ENCODE data around the gene PPP1R12A. TPM values are rescaled to one million over a fixed set of nuclear protein-coding genes. Genes with fewer than 3 reads are reported as not detected.
"Not testable (repeated sequence)": the region's sequence is repeated elsewhere in the genome, so short reads cannot be mapped to it uniquely, and the experiment has no call there.

Gene PPP1R12A
- total RNA-seq, 4 donors from 2014 or later: 39.0 to 88.6 (median 47.5) TPM

DNA sequence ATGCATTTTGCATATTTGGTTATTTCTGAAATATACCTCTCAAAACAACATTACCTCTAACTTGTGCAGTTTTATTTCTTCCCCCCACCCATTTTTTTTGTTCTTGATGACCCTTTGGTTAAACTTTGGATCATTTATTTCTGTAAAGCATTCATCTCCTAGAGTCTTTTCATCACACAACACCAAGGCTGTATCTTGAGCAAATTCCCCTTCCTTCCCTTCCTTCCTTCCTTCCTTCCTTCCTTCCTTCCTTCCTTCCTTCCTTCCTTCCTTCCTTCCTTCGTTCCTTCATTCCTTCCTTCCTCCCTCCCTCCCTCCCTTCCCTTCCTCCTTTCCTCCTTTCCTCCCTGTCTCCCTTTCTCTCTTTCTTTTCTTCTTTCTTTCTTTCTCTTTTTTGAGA, 43.8 kb upstream of the PPP1R12A start:
- no peak for DNase-seq (ENCODE audit: low spot score in 2 of 2)
- H3K27me3 ChIP-seq: no peaks in the 10 kb centered on the region
- no peak overlapping the region for H3K4me3 ChIP-seq
- H3K27ac ChIP-seq: no peak overlapping the region
- 75% methylated on average over 1 of the region's 1 CpG for WGBS
- TF ChIP-seq, protein P1, sequence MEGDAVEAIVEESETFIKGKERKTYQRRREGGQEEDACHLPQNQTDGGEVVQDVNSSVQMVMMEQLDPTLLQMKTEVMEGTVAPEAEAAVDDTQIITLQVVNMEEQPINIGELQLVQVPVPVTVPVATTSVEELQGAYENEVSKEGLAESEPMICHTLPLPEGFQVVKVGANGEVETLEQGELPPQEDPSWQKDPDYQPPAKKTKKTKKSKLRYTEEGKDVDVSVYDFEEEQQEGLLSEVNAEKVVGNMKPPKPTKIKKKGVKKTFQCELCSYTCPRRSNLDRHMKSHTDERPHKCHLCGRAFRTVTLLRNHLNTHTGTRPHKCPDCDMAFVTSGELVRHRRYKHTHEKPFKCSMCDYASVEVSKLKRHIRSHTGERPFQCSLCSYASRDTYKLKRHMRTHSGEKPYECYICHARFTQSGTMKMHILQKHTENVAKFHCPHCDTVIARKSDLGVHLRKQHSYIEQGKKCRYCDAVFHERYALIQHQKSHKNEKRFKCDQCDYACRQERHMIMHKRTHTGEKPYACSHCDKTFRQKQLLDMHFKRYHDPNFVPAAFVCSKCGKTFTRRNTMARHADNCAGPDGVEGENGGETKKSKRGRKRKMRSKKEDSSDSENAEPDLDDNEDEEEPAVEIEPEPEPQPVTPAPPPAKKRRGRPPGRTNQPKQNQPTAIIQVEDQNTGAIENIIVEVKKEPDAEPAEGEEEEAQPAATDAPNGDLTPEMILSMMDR (IDR thresholded peaks at IDR 0.05): no peak
- TF ChIP-seq POLR2AphosphoS5 (IDR thresholded peaks at IDR 0.05): no peak
- H3K4me1 ChIP-seq: peaks cover 18% of the 10 kb centered on the region
- H3K36me3 ChIP-seq: no peaks in the 10 kb centered on the region
- H3K9me3 ChIP-seq: no peaks in the 10 kb centered on the region

DNA sequence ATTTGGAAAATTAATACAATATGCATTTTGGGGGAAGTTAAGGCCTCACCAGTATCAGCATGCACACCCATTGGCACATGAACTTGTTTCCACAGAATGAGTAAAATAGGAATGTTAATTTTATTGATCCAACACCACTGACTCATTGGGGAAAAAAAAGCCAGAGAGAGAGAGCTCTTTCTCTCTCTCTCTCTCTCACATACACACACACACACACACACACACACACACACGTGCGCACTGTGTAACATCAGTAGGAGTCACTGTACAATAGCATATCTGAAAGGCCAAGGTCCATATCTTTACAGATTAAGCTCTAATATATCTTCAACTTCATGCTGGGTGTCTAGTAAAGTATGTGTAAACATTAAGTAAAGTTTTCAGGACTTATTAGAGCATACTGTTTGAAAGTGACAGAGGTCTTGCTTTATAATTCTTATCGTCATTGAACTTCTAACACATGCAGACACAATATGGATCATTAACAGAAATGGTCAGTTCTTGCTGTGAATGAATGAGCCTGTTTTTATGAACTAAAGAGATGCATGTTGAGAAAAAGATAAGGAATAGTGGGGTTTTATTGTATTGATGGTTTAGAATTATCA, 43.1 kb upstream of the PPP1R12A start:
- H3K27me3 ChIP-seq; H3K9me3 ChIP-seq; H3K4me3 ChIP-seq; DNase-seq (ENCODE audit: low spot score in 2 of 2); H3K36me3 ChIP-seq; H3K27ac ChIP-seq: not testable (repeated sequence)
- 79% methylated on average over 3 of the region's 3 CpGs for WGBS
- peaks cover 11% of the 10 kb centered on the region for H3K4me1 ChIP-seq

DNA sequence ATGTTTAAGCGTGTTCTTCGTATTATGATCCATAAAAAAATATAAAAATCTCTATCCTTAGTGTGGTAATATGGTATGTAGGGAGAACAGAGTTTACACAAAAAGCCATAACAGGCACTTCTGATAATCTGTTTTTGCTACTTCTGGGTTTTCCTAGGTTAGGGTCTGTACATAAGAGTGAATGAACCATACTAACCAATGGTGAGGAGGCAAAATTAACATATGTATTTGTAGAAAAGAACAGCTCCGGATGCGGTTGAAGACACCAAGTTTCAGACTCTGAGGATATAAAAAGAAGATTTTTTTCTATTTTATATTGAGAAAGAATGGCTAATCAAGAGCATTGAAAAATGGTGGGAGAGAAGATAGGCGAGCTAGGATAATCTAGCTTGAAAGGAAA, 40.2 kb upstream of the PPP1R12A start:
- no peaks in the 10 kb centered on the region for H3K27me3 ChIP-seq
- no peak for DNase-seq (ENCODE audit: low spot score in 2 of 2)
- H3K36me3 ChIP-seq: no peaks in the 10 kb centered on the region
- no peak overlapping the region for H3K27ac ChIP-seq
- 91% methylated on average over 5 of the region's 5 CpGs for WGBS
- no peak overlapping the region for H3K4me3 ChIP-seq
- no peaks in the 10 kb centered on the region for H3K9me3 ChIP-seq
- TF ChIP-seq, protein P1 (IDR thresholded peaks at IDR 0.05): no peak
- TF ChIP-seq EP300 (IDR thresholded peaks at IDR 0.05): no peak
- peaks cover 8% of the 10 kb centered on the region for H3K4me1 ChIP-seq

DNA sequence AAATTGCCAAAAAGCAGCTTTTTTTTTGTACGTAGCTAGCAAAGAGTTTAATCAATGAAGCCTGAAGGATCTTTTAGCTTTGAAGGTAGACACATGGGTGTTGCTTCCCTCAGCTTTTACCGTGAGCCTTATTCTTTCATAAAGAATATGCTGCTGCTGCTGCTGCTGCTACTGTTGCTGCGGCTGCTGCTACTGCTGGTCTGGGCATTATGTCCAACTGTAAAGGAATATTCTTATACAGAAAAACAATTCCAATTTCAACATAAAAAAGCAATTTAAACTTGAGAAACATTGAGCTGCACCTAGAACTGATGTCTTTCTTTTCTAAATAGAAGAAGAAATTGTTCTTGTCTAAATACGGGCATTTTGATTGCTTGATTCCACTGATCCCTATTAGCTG, 38.9 kb upstream of the PPP1R12A start:
- Histone ChIP-seq H3K4me3 (no peak overlapping the region), H3K27me3 (no peaks in the 10 kb centered on the region), H3K36me3 (no peaks in the 10 kb centered on the region), H3K27ac (no peak overlapping the region), H3K9me3 (no peaks in the 10 kb centered on the region), H3K4me1 (peaks cover 8% of the 10 kb centered on the region)
- 73% methylated on average over 4 of the region's 4 CpGs for WGBS
- no peak for TF ChIP-seq EP300 (IDR thresholded peaks at IDR 0.05)
- TF ChIP-seq, protein P1 (IDR thresholded peaks at IDR 0.05): no peak
- no peak for TF ChIP-seq POLR2AphosphoS5 (IDR thresholded peaks at IDR 0.05)
- TF ChIP-seq POLR2A (IDR thresholded peaks at IDR 0.05): no peak
- no peak for DNase-seq (ENCODE audit: low spot score in 2 of 2)

DNA sequence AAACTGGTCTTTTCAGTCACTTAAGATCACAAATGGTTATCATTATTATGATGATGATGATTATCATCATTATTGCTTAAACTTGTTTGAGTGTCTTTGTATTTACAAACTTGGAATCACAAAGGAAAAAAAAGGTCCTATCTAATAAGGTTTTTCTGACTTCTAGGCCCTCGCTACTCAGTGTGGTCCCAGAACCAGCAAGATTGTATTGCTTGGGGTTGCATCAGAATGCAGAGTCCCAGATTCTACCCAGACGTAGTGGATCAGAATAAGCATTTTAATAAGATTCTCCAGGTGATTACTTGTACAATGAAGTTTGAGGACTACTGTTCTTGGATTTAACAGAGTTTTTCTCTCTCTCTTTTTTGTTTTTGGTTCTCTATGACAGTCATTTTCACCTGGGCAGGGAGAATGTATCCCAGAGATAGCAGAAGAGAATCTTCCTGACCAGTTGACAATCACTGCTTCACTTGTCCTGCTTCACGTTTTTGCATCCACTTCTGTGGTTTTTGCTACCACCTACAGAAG, 29.3 kb upstream of the PPP1R12A start:
- 79% methylated on average over 3 of the region's 3 CpGs for WGBS
- Histone ChIP-seq H3K27me3 (no peaks in the 10 kb centered on the region), H3K9me3 (no peaks in the 10 kb centered on the region), H3K4me1 (no peaks in the 10 kb centered on the region), H3K4me3 (no peak overlapping the region), H3K36me3 (no peaks in the 10 kb centered on the region), H3K27ac (no peak overlapping the region)
- TF ChIP-seq POLR2AphosphoS5 (IDR thresholded peaks at IDR 0.05) (no peak), POLR2A (IDR thresholded peaks at IDR 0.05) (no peak), EP300 (IDR thresholded peaks at IDR 0.05) (no peak)
- TF ChIP-seq, protein P1 (IDR thresholded peaks at IDR 0.05): no peak
- DNase-seq (ENCODE audit: low spot score in 2 of 2): no peak

DNA sequence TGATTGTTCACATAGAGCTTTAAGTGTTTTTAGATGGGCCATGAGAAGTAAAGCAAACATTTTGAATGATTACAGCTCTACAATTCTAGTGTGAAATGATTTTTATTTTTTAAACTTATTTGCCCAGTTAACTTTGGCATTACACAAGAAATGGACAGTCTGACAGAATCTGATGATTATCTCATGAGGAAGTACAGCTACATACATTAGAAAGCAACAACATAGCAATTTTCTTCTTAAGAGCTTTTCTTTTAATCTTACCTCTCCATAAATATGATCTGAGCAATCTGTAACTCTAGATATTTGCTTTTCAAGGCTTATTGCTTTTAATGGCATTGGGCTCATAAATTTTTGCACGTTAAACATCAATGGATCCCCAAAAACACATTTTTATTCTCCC, 26.5 kb upstream of the PPP1R12A start:
- 82% methylated on average over 1 of the region's 1 CpG for WGBS
- Histone ChIP-seq H3K27ac (no peak overlapping the region), H3K27me3 (no peaks in the 10 kb centered on the region), H3K36me3 (no peaks in the 10 kb centered on the region), H3K4me3 (no peak overlapping the region), H3K4me1 (no peaks in the 10 kb centered on the region), H3K9me3 (no peaks in the 10 kb centered on the region)
- TF ChIP-seq POLR2A (IDR thresholded peaks at IDR 0.05) (no peak), POLR2AphosphoS5 (IDR thresholded peaks at IDR 0.05) (no peak), EP300 (IDR thresholded peaks at IDR 0.05) (no peak)
- TF ChIP-seq, protein P1 (IDR thresholded peaks at IDR 0.05): no peak
- DNase-seq (ENCODE audit: low spot score in 2 of 2): no peak
